A549 (cell line): ENCODE results near the gene KCNJ6.

ENCODE experiments used
- CTCF ChIP-seq: fragments of >200 bp; sonication (Bioruptor Twin); formaldehyde crosslinking; IDR thresholded peaks from 3 replicates; pipeline ENCODE4 v1.5.1; 2016
- EP300 ChIP-seq, 2 experiments: fragments of >200 bp; sonication (Bioruptor Twin); formaldehyde crosslinking; IDR thresholded peaks; 2 replicates in 1 of 2; 3 replicates in 1 of 2; pipeline ENCODE4 v1.6.1; 2016 to 2017
- REST ChIP-seq: fragments of 200-600 bp; sonication (generic); IDR thresholded peaks from 2 replicates; pipeline ENCODE4 v1.6.1; 2016; ENCODE audit warnings: antibody characterized with exemption, mild to moderate bottlenecking, moderate library complexity

- TF ChIP-seq REST (no peak), EP300 (IDR thresholded peaks at IDR 0.05) (no peak), CTCF (no peak)
Measured at GRCh38 chr21:37835481-37835880, 80.8 kb downstream of the KCNJ6 start.
